GM21381 (cell line): ENCODE measurements around the gene PSMB5.

Experiments used
- ATAC-seq: cut with Tn5 transposase; IDR thresholded peaks from one replicate; pipeline ENCODE4 v1.9.1; 2021; ENCODE audit warnings: mild to moderate bottlenecking, moderate library complexity; ENCODE audit not compliant: unreplicated experiment

The PSMB5 gene

GRCh38 chr14:22977434-22977683, 57.3 kb downstream of the PSMB5 start:
- no peak for ATAC-seq

DNA sequence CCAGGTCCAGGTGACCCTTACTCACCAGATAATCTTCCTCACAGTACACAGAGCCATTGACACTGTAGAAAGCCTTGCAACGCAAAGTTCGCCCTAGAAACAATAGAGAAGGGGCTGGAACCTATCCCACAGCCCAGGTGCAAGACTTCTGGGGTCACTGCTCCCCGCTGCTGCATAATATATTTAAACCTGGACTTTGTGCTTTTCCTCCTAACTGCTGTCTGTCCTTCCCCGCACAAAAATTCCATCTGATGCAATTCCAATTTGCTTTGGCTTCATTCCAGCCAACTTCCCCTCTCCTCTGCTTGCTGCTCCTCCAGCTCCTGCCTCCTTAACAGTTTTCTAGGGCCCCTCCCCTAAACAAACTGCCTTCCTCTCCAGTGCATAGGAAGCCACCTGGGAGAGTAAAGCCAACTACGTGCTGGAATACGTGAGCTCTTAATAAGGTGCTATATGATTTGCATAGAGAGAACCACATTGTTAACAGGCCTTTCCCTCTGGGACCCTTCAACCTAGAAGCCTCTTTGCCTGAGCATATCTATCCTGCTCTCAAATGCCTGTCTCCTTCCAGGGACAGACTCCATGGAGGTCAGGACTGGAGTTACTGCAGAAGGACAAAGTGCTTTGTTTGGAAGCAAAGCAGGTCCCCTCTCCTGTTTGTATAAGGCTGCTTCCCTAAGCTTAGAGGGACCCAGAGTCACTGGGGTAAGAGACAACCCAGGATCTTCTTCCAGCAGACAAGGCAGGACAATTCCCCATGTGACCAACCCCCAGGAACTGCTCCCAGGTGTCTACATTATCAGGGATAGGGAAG, 57.9 kb downstream of the PSMB5 start:
- no peak for ATAC-seq
